ENCODE measurements around the gene MRPL53. TPM values are rescaled to one million over a fixed set of nuclear protein-coding genes. Genes with fewer than 3 reads are reported as not detected.
A peak's percentile ranks its signal among the peaks of the same experiment; 100 is the strongest.
"Not testable (repeated sequence)": the region's sequence is repeated elsewhere in the genome, so short reads cannot be mapped to it uniquely, and the experiment has no call there.

MRPL53 gene
- total and polyA plus RNA-seq, 4 donors, result 23.3 to 106 (median 70.7) TPM

GRCh38 chr2:74448771-74449170, 23.7 kb downstream of the MRPL53 start:
- H3K27ac ChIP-seq (ENCODE audit: low read depth in 1 of 2, low read length in 1 of 2), result no peak overlapping the region
- no peak overlapping the region for H3K9ac ChIP-seq (ENCODE audit: insufficient read depth in 1 of 2, low read length in 2 of 2)
- DNase-seq, result no peak
- H3K36me3 ChIP-seq (ENCODE audit: control insufficient read depth in 4 of 4, insufficient read depth in 4 of 4, low read length in 4 of 4), result no peaks in the 10 kb centered on the region
- H3K4me1 ChIP-seq (ENCODE audit: control insufficient read depth in 5 of 5, insufficient read depth in 5 of 5, low read length in 5 of 5), result peaks cover 0 to 12% (median 3%) of the 10 kb centered on the region in 5 donors
- no peaks in the 10 kb centered on the region for H3K27me3 ChIP-seq (ENCODE audit: control insufficient read depth in 3 of 3, insufficient read depth in 3 of 3, low read length in 2 of 3)
- no peak overlapping the region for H3K4me3 ChIP-seq
- no peak for ATAC-seq (ENCODE audit: insufficient read depth, low FRiP score)
- no peak for TF ChIP-seq CTCF (IDR thresholded peaks at IDR 0.05; ENCODE audit: control extremely low read depth, extremely low read depth)
- no peaks in the 10 kb centered on the region for H3K9me3 ChIP-seq (ENCODE audit: control insufficient read depth in 4 of 4, insufficient read depth in 3 of 4, low read length in 3 of 4)
- WGBS, 2 donors, result 87 to 88% methylated on average over 2 of the region's 2 CpGs

GRCh38 chr2:74447230-74447999, 25.1 kb downstream of the MRPL53 start:
- no peak for ATAC-seq (ENCODE audit: insufficient read depth, low FRiP score)

GRCh38 chr2:74444498-74445318, 27.8 kb downstream of the MRPL53 start:
- H3K27me3 ChIP-seq (ENCODE audit: control insufficient read depth in 3 of 3, insufficient read depth in 3 of 3, low read length in 2 of 3), result no peaks in the 10 kb centered on the region
- no peaks in the 10 kb centered on the region for H3K36me3 ChIP-seq (ENCODE audit: control insufficient read depth in 4 of 4, insufficient read depth in 4 of 4, low read length in 4 of 4)
- peaks cover 0 to 24% (median 9%) of the 10 kb centered on the region in 5 donors for H3K4me1 ChIP-seq (ENCODE audit: control insufficient read depth in 5 of 5, insufficient read depth in 5 of 5, low read length in 5 of 5)
- TF ChIP-seq CTCF (IDR thresholded peaks at IDR 0.05; ENCODE audit: control extremely low read depth, extremely low read depth), result no peak
- H3K27ac ChIP-seq (ENCODE audit: low read depth in 1 of 2, low read length in 1 of 2), result no peak overlapping the region
- WGBS, 2 donors, result 28 to 33% methylated on average over 5 of the region's 5 CpGs
- H3K4me3 ChIP-seq, result no peak overlapping the region
- DNase-seq, result no peak
- peak overlapping the region in 1 of 2 donors; percentile 66 for H3K9ac ChIP-seq (ENCODE audit: insufficient read depth in 1 of 2, low read length in 2 of 2)
- ATAC-seq (ENCODE audit: insufficient read depth, low FRiP score), result no peak
- H3K9me3 ChIP-seq (ENCODE audit: control insufficient read depth in 4 of 4, insufficient read depth in 3 of 4, low read length in 3 of 4), result no peaks in the 10 kb centered on the region

More at GRCh38 chr2:74447230-74447999, 25.1 kb downstream of the MRPL53 start:
- Histone ChIP-seq H3K27ac (ENCODE audit: low read depth in 1 of 2, low read length in 1 of 2) (no peak overlapping the region), H3K4me1 (ENCODE audit: control insufficient read depth in 5 of 5, insufficient read depth in 5 of 5, low read length in 5 of 5) (peaks cover 0 to 13% (median 3%) of the 10 kb centered on the region in 5 donors), H3K4me3 (no peak overlapping the region), H3K9ac (ENCODE audit: insufficient read depth in 1 of 2, low read length in 2 of 2) (no peak overlapping the region), H3K9me3 (ENCODE audit: control insufficient read depth in 4 of 4, insufficient read depth in 3 of 4, low read length in 3 of 4) (no peaks in the 10 kb centered on the region), H3K27me3 (ENCODE audit: control insufficient read depth in 3 of 3, insufficient read depth in 3 of 3, low read length in 2 of 3) (no peaks in the 10 kb centered on the region), H3K36me3 (ENCODE audit: control insufficient read depth in 4 of 4, insufficient read depth in 4 of 4, low read length in 4 of 4) (no peaks in the 10 kb centered on the region)
- no peak for TF ChIP-seq CTCF (IDR thresholded peaks at IDR 0.05; ENCODE audit: control extremely low read depth, extremely low read depth)
- 88 to 94% methylated on average over 5 of the region's 5 CpGs for WGBS, 2 donors
- DNase-seq, result no peak

GRCh38 chr2:74442483-74443297, 29.8 kb downstream of the MRPL53 start:
- peak overlapping the region in 1 of 2 donors; percentile 29 for H3K9ac ChIP-seq (ENCODE audit: insufficient read depth in 1 of 2, low read length in 2 of 2)
- 89 to 90% methylated on average over 16 of the region's 16 CpGs for WGBS, 2 donors
- not testable (repeated sequence) for H3K9me3 ChIP-seq (ENCODE audit: control insufficient read depth in 4 of 4, insufficient read depth in 3 of 4, low read length in 3 of 4); H3K4me3 ChIP-seq; H3K36me3 ChIP-seq (ENCODE audit: control insufficient read depth in 4 of 4, insufficient read depth in 4 of 4, low read length in 4 of 4); ATAC-seq (ENCODE audit: insufficient read depth, low FRiP score); H3K27me3 ChIP-seq (ENCODE audit: control insufficient read depth in 3 of 3, insufficient read depth in 3 of 3, low read length in 2 of 3); DNase-seq
- peak overlapping the region in 1 of 2 donors; percentile 41 for H3K27ac ChIP-seq (ENCODE audit: low read depth in 1 of 2, low read length in 1 of 2)
- H3K4me1 ChIP-seq (ENCODE audit: control insufficient read depth in 5 of 5, insufficient read depth in 5 of 5, low read length in 5 of 5), result peaks cover 0 to 44% (median 20%) of the 10 kb centered on the region in 5 donors

All from lung (tissue), 12 donors.